Activated CD8-positive, alpha-beta memory T cell treated with anti-CD3 and anti-CD28 coated beads, Interleukin-2, amount 50 U/mL, for 4 hours (primary cell): Measurements from ENCODE around the gene CDKN2B-AS1.

Experiments
- DNase-seq: peaks from one replicate; pipeline ENCODE4 v3.0.0-alpha.2; 2020

Gene CDKN2B-AS1

GRCh38 chr9:22008384-22008716 is 13.8 kb downstream of the CDKN2B-AS1 start:
- DNase-seq = no peak

DNA sequence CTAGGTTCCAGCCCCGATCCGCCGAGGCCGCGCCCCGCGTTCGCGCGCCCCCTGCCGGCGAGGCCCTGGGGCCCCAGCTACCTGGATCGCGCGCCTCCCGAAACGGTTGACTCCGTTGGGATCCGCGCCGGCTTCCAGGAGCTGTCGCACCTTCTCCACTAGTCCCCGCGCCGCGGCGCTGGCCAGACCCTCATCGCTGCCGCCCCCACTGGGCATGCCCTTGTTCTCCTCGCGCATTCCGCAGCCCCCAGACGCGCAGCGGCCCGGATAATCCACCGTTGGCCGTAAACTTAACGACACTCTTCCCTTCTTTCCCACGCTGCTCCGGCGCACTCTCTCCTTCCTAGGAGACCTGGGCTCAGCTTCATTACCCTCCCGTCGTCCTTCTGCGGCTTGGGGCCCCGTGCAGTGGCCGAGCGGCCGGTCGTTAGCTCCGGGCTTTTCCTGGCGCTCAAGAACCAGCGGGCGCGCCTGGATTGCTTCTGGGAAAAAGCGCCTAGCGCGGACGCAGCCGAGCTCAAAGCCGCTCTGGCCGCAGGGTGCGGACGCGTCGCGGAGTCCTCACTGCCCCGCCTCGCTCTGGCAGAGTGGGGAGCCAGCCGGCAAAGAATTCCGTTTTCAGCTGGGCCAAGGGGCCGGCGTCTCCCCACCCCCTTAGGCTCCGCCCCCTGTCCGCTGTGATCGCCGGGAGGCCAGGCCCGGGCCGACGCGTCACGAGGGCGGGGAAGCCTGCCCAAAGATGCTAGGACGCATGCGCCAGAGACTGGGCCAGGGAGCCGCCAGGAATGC is 14.3 kb downstream of the CDKN2B-AS1 start, which contains the start of gene CDKN2B:
Gene CDKN2B, minus strand, starts transcription at position 589 of the 789 bp plus-strand sequence. Its CDS starts 352 bp downstream, at position 237.
- DNase-seq = peak; percentile 62

DNA sequence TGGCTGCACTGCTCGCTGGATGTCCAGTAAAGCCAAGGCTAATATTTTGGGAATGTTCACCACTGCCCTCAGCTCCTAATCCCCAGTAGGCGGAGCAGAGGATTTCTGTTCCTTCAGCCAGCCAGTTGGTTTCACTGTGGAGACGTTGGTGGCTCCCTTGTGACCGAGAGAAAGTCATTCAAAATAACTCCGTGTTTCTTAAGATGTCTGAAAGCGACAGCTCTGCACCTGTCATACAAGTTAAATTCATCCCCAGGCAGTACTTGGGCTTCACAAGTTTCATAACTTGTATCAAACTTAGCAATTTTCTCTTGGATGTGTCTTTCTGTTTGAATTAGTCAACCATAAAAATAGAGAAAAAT is 14.9 kb downstream of the CDKN2B-AS1 start:
- DNase-seq = no peak

GRCh38 chr9:22010866-22011625 is 16.5 kb downstream of the CDKN2B-AS1 start:
- DNase-seq = no peak

DNA sequence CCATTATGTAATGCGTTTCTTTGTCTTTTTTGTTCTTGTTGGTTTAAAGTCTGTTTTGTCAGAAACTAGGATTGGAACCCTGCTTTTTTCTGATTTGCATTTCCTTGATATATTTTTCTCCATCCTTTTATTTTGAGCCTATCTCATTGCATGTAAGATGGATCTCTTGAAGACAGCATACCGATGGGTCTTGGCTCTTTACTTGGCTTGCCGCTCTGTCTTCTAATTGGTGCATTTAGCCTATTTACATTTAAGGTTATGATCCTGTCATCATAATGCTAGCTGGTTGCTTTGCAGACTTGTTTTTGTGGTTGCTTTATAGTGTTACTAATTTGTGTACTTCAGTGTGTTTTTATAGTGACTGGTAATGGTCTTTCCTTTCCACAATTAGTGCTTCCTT is 27.8 kb downstream of the CDKN2B-AS1 start:
- no peak for DNase-seq

DNA sequence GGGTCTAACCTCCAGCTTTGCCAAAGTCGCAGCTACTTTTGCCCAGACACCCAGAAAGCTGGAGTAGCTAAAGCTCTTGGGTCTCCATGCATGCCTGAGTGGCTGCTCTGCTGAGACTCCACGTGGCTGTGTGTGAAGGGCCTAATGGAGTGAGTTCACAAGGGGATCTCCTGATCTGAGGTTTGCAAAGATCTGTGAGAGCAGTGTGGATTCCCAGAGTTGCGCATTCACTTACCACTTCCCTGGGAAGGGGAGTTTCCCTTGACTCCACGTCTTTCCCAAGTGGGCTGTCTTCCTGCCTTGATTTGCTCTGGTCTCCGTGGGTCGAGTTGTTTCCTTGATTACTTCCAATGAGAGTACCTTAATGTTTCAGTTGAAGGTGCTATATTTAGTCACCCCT is 32.1 kb downstream of the CDKN2B-AS1 start:
- no peak for DNase-seq

DNA sequence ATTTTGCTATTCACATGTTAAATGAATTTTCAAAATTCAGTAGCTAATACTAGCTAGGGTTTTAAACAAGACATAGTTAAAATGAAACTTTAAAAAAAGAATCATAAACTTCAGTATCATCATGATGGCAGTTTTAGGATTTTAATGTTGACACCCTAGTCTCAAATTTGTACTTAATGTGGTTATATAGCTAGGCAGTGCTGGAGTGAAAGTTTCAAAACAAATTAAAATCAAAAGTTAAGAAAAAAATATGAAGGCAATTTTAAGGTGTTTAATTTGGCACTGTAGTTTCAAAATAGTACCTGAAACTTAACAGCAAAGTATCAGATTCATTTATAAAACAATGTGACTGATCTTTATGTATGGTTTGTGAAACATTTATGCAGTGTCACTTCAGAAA is 33.8 kb downstream of the CDKN2B-AS1 start:
- no peak for DNase-seq

- no peak for DNase-seq
Measured at GRCh38 chr9:22029231-22029630, 34.6 kb downstream of the CDKN2B-AS1 start.

GRCh38 chr9:22030101-22030598 is 35.6 kb downstream of the CDKN2B-AS1 start:
- no peak for DNase-seq

- DNase-seq = no peak
Measured at GRCh38 chr9:22031655-22032411, 37.2 kb downstream of the CDKN2B-AS1 start.

GRCh38 chr9:22033012-22033630 is 38.5 kb downstream of the CDKN2B-AS1 start:
- no peak for DNase-seq

DNA sequence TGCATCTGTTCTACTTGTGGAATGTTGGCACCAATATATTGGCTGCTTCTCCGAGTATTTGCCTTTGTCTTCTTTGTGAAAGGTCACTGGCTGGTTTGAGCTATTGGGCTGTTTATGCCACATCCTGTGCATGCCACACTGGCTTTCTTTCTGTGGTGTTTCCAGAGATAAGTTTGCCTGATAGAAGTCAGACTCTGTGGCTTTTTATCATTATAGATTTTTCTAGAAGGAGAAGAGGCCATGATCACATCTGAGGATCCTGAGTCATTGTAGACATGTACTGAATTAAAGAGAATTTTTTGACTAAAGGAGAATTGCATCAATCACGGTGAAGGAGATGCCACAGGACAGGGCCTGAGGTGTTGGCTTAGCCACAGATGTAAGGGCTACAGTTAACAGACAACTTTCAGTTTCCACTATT is 41.0 kb downstream of the CDKN2B-AS1 start:
- no peak for DNase-seq

- no peak for DNase-seq
Measured at GRCh38 chr9:22036866-22037626, 42.5 kb downstream of the CDKN2B-AS1 start.

DNA sequence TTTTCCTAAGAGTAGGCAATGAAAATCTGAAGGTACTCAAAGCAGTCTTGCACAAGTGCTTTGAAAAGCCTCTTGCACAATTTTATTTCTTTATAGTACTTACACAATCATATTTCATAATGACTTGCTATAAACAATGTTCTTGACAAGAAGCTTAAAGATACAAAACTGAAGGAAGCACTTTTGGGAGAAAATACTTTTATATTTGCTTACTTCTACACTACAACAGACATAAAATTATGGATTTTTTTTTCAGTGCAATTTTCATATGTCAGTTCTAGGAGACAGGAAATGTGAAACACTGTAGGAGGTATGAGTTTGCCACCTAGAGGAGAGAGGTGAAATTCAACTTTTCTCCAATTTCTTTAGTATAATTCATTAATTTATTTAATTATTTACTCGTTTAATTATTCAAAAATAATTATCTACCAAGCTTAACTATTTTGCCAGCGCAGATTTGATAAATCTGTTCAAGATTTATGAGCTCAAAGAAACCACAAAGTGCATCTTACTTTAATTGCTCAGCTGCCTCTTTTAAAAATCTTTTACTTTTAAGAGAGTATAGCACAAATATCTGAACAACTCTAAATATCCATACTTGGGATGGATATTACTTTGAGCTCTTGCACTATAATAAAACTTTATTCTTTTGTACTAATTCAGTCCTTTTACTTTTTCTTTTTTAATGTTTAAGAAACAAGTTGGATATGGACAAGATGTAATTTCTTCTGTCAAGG is 43.5 kb downstream of the CDKN2B-AS1 start:
- no peak for DNase-seq

DNA sequence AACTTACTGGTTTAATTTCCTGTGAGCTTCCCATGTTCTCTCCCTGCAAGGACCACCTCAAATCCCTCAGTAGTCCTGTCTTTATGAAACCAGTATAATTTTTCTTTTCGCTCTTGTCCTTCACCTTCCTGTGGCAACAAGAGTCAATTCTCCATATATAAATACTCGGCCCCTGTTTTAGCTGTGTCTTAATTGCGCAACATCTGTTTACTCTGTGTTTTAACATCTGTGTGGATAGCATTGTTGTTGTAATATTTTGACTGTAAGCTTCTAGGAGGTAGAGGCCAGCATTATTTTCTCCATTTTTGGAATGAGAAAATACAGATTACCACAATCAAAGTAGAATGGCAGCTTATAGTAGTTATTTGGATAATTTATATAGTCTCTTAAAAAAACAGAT is 44.7 kb downstream of the CDKN2B-AS1 start:
- DNase-seq = no peak

DNA sequence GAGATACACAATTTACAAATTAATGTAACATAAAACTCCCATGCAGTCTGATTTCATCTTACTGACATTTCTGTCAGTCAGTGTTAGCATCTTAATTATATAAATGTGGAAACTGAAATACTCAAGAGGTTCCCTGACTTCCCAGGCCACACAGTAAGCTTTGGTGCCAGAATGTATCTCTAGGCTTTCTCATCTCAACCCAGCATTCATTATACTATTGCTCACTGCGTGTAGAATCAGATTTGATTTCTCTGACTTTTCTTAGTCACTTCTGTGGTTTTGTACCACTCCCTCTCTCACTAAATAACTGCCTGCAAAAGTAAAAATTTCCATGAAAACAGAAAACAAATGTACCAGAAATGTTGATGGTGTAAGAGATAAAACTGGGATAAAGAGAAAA is 46.2 kb downstream of the CDKN2B-AS1 start:
- DNase-seq = no peak

- no peak for DNase-seq
Measured at GRCh38 chr9:22041344-22041743, 46.8 kb downstream of the CDKN2B-AS1 start.

GRCh38 chr9:22041775-22042174 is 47.2 kb downstream of the CDKN2B-AS1 start:
- DNase-seq = no peak

GRCh38 chr9:22043928-22044327 is 49.3 kb downstream of the CDKN2B-AS1 start:
- no peak for DNase-seq

DNA sequence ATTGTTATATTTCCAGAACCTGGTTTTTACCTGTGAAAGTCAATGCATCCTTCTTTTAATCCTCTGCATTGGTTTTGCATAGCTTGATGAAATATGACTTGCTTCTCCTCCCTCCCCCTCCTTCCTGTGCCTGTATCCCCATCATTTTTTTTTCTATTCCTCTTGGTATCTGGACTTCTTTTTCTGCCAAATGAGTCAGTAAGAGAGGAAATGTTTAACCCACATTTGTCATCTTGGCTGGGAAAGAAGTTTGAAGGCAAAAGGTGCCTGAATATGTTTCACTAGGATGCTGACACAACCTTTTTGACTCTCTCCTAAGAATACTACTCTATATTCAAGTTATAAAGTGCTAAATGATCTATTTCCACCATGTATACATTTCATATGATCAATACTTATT is 50.0 kb downstream of the CDKN2B-AS1 start:
- no peak for DNase-seq

- DNase-seq = no peak
Measured at GRCh38 chr9:22045423-22045822, 50.8 kb downstream of the CDKN2B-AS1 start.
